ENCODE results near the gene MYO3B. TPM values are rescaled to one million over a fixed set of nuclear protein-coding genes. Genes with fewer than 3 reads are reported as not detected.
"Not testable (repeated sequence)": the region's sequence is repeated elsewhere in the genome, so short reads cannot be mapped to it uniquely, and the experiment has no call there.

MYO3B gene
- total RNA-seq, 1 donor from 2014 or later, result not detected

GRCh38 chr2:170467568-170468422 lies 289.8 kb downstream of the MYO3B start:
- Mint-ChIP-seq H3K4me3 (no peak overlapping the region), H3K9me3 (peaks cover 6% of the 10 kb centered on the region), H3K27ac (ENCODE audit: unreplicated experiment) (no peak overlapping the region), H3K27me3 (ENCODE audit: low read depth) (no peaks in the 10 kb centered on the region), H3K36me3 (ENCODE audit: low read depth) (no peaks in the 10 kb centered on the region), H3K4me1 (peaks cover 7% of the 10 kb centered on the region)
- DNase-seq (ENCODE audit: low read depth, low spot score), result no peak
- TF ChIP-seq, protein P1, sequence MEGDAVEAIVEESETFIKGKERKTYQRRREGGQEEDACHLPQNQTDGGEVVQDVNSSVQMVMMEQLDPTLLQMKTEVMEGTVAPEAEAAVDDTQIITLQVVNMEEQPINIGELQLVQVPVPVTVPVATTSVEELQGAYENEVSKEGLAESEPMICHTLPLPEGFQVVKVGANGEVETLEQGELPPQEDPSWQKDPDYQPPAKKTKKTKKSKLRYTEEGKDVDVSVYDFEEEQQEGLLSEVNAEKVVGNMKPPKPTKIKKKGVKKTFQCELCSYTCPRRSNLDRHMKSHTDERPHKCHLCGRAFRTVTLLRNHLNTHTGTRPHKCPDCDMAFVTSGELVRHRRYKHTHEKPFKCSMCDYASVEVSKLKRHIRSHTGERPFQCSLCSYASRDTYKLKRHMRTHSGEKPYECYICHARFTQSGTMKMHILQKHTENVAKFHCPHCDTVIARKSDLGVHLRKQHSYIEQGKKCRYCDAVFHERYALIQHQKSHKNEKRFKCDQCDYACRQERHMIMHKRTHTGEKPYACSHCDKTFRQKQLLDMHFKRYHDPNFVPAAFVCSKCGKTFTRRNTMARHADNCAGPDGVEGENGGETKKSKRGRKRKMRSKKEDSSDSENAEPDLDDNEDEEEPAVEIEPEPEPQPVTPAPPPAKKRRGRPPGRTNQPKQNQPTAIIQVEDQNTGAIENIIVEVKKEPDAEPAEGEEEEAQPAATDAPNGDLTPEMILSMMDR (conservative IDR thresholded peaks at IDR 0.05), result no peak

DNA sequence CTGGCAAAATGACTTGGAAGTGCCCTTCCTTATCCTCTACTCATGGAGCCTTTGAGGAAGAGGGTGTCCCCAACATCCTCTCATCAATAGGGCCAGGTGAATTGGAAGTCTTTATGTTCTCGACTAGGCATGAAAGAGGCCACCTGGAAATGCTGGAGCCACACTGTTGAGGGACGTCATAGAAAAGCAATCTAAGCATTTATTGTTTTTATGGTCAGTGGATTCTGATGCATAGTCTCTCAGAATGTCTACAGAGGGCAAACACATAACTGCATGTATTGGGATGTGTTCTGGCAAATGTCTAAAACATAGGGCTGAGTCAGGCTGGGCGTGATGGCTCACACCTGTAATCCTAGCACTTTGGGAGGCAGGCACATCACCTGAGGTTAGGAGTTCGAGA lies 290.6 kb downstream of the MYO3B start:
- DNase-seq (ENCODE audit: low read depth, low spot score), result no peak
- Mint-ChIP-seq H3K9me3 (peaks cover 6% of the 10 kb centered on the region), H3K27me3 (ENCODE audit: low read depth) (no peaks in the 10 kb centered on the region), H3K4me1 (peaks cover 7% of the 10 kb centered on the region), H3K36me3 (ENCODE audit: low read depth) (no peaks in the 10 kb centered on the region), H3K4me3 (no peak overlapping the region), H3K27ac (ENCODE audit: unreplicated experiment) (no peak overlapping the region)
- TF ChIP-seq, protein P1 (conservative IDR thresholded peaks at IDR 0.05), result no peak

- not testable (repeated sequence) for H3K27me3 Mint-ChIP-seq (ENCODE audit: low read depth); H3K36me3 Mint-ChIP-seq (ENCODE audit: low read depth); DNase-seq (ENCODE audit: low read depth, low spot score); H3K9me3 Mint-ChIP-seq; H3K4me3 Mint-ChIP-seq; H3K27ac Mint-ChIP-seq (ENCODE audit: unreplicated experiment); H3K4me1 Mint-ChIP-seq
Observed at GRCh38 chr2:170472498-170472897, 294.6 kb downstream of the MYO3B start.

- H3K36me3 Mint-ChIP-seq (ENCODE audit: low read depth), result no peaks in the 10 kb centered on the region
Observed at GRCh38 chr2:170475878-170476277, 297.9 kb downstream of the MYO3B start.

DNA sequence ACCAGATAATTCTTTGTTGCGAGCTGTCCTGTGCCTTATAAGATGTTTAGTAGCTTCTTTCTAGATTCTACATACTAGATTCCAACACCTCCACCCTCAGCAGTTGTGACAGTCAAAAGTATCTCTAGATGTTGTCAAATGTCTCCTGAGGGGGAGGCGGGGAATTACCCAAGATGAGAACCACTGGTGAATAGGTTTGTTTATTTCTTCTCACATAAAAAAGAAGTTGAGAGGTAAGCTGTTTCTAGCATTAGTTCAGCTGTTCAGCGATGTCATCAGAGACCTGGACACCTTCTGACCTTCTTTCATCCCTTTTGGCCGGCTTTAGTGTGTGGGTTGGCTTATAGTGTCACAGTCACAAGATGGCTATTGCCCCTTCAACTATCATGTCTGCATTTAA lies 299.7 kb downstream of the MYO3B start:
- DNase-seq (ENCODE audit: low read depth, low spot score), result no peak
- Mint-ChIP-seq H3K4me1 (no peaks in the 10 kb centered on the region), H3K4me3 (no peak overlapping the region), H3K9me3 (no peaks in the 10 kb centered on the region), H3K27ac (ENCODE audit: unreplicated experiment) (no peak overlapping the region), H3K27me3 (ENCODE audit: low read depth) (no peaks in the 10 kb centered on the region), H3K36me3 (ENCODE audit: low read depth) (no peaks in the 10 kb centered on the region)
- TF ChIP-seq, protein P1 (conservative IDR thresholded peaks at IDR 0.05), result no peak

More at GRCh38 chr2:170475878-170476277, 297.9 kb downstream of the MYO3B start:
- no peak for DNase-seq (ENCODE audit: low read depth, low spot score)
- Mint-ChIP-seq H3K27ac (ENCODE audit: unreplicated experiment) (no peak overlapping the region), H3K9me3 (peaks cover 4% of the 10 kb centered on the region), H3K4me3 (no peak overlapping the region), H3K27me3 (ENCODE audit: low read depth) (no peaks in the 10 kb centered on the region), H3K4me1 (no peaks in the 10 kb centered on the region)
- TF ChIP-seq, protein P1 (conservative IDR thresholded peaks at IDR 0.05), result no peak

DNA sequence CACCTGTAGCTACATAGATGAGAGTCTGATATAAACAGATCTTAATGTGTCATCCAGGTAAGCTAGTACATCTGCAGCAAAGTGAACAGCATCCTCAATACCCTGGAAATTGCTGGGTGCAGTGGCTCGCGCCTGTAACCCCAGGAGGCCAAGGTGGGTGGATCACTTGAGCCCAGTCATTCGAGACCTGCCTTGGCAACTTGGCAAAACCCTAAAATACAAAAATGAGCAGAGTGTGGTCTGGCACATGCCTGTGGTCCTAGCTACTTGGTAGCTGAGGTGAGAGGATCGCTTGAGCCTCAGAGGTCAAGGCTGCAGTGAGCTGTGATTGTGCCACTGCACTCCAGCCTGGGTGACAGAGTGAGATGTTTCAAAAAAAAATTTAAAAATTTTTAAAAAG lies 303.3 kb downstream of the MYO3B start:
- Mint-ChIP-seq H3K4me1 (peaks cover 4% of the 10 kb centered on the region), H3K27me3 (ENCODE audit: low read depth) (no peaks in the 10 kb centered on the region), H3K4me3 (no peak overlapping the region), H3K36me3 (ENCODE audit: low read depth) (no peaks in the 10 kb centered on the region), H3K9me3 (no peaks in the 10 kb centered on the region), H3K27ac (ENCODE audit: unreplicated experiment) (no peak overlapping the region)
- DNase-seq (ENCODE audit: low read depth, low spot score), result no peak
- TF ChIP-seq, protein P1 (conservative IDR thresholded peaks at IDR 0.05), result no peak

Data from neural crest cell (in vitro differentiated cells).